HG03066 (cell line): Measurements from ENCODE around the gene KPNA6.
"Not testable (repeated sequence)": the region's sequence is repeated elsewhere in the genome, so short reads cannot be mapped to it uniquely, and the experiment has no call there.

ENCODE experiments used
- ATAC-seq: cut with Tn5 transposase; IDR thresholded peaks from one replicate; pipeline ENCODE4 v1.9.1; 2021; ENCODE audit warnings: low read depth; ENCODE audit not compliant: unreplicated experiment

KPNA6 gene

DNA sequence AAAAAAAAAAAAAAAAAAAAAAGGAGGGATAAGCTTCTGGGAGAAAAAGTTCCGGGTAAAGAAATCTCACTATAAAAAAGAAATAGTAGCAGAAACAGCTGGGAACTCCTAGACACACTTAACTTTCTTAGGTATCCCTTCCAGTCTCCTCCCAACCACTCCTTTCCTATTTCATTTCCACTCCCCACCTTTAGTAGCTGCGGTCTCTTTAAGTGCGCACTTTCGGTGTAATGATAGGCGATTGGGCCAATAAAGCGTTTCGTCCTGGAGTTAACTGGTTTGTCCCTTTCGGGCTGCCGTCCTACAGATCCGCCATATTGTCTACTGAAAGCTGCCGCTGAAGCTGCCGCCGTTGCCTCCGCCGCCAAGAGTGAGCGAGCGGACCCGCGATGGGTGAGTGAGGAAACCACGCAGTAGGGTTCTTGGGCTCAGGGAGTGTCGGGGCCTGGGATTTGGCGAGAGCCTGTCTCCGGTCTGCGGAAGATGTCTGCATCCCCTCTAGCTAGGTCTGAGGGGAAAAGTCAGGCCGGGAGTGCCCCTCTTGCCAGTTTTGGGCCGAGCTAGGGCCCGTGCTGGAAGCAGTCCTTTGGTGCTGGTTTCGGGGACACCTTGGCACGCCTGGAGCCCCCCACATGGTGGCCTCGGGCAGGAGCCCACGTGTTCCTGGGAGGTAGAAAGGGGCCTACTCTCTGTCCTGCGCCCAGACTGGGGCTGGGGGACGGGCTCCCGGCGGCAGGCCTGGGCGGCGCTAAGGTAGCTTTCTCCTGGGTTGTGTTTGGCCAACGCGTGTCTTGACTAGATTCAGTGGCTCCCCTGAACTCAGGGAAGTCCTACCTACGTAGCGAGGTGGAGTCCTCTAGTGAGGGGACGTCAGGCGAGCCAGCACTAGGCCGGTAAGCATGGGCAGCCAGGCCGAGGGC lies at the start of gene KPNA6:
TSS of gene KPNA6 (plus strand) at position 315 of the 920 bp plus-strand sequence. CDS start at position 390, 75 bp downstream.
- ATAC-seq, result peak; percentile 77

- no peak for ATAC-seq
These were observed 46.9 kb upstream of the KPNA6 start for GRCh38 chr1:32060914-32061313.

GRCh38 chr1:32062867-32063230 lies 45.0 kb upstream of the KPNA6 start:
- no peak for ATAC-seq

DNA sequence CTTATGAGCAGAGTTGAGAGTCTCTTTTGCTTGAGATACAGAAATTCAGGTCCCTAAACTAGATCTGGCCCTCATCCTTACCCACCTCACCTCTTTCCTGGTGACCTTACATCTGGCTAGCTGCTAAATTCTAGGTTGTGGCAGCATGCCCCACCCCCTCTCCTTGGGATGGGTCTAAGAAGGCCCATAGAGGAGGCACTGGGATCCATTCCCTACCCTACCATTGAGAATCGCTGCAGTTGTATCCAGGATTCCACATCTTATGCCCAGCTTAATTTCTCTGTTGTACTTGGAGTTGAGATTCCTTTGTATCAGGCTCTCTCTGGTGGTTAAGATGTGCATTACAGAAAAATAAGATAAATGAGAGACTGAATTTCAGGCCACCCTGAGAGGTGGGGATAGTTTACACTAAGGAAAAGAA lies 44.6 kb upstream of the KPNA6 start:
- ATAC-seq, result no peak

GRCh38 chr1:32065613-32066488 lies 42.0 kb upstream of the KPNA6 start:
- not testable (repeated sequence) for ATAC-seq

DNA sequence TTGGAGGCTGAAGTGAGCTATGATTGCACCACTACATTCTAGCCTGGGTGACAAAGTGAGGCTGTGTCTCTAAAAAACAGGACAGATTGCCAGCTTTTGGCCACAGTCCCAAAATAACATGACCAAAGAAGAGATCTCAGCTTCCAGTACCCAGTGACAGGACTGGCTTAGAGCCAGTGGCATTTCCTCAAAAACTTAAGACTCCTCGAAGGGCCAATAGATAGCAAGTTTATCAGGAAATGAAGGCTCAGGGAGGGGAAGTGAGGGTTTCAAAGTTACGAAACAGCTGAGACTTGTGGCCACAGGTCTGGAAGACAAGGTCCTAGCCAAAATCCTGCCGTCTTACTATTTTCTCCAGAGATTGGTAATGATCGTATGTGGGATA lies 41.4 kb upstream of the KPNA6 start:
- no peak for ATAC-seq

- ATAC-seq, result no peak
These were observed 38.8 kb upstream of the KPNA6 start for GRCh38 chr1:32068957-32069588.

DNA sequence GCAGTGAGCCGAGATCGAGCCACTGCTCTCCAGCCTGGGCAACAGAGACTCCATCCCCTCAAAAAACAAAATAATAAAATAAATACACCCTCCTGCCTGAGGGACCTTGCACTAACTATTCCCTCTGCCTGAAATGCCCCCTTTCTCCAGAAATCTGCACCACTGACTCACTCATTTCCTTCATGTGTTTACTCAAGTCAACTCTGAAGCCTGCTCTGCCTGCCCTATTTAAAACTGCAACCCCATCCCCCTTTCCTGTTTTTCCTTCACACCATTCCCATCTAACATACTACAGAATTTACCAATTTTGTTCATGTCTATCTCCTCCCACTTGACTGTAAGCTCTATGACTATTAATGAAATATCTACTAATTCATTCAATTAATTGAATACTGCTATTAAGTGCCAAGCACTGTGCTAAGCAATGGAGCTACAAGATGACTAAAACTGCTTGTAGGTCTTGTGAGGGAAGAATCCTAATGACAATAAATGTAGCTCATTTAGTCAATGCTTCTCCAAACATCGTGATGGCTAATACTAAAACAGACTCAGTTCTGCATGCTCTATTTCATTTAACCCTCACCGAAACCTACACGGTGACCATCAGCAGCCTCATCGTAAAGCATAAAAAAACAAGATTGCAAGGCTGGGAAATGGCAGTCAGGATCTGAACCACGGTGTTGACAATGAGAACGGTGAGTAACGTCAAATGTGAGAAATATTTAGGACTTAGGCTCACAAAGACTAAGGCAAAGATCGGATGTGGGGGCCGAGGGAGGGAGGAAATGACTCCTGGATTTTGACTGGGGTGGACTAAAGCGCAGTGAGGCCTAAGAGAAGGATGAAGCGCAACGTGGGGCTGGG lies 35.9 kb upstream of the KPNA6 start:
- no peak for ATAC-seq

DNA sequence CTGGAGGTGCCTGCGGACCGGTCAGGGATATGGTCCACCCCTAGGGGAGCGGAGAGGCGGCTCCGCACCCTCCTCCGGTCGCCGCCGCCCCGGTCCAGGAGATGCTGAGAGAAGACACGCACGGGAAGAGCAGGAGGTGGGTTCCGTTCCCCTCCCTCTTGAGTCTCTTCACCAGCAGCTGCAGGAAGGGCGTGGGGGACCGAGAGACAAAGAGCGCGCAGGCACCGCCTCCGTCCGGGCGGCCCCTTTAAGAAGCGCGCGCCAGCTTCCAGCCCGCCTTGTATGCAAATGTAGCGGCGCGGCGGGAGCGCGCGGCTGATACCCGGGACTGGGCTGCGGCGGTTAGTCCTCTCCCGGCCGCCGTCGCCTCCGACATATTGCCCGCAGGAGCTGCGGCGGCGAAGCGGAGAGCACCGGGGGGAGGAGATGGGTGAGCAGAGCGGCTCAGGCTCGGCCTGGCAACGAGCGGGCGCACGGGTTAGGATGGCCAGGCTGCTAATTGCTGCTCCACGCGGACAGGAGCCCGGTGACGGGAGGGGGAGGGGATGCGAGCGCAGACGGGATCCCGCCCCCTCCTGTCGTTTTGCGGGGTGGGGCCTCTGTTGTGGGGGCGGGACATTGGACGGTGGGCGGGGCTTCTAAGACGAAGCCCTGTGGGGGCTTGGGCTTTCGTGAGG lies 35.1 kb upstream of the KPNA6 start, which contains the start of gene TMEM39B:
TSS of gene TMEM39B (plus strand) at position 318 of the 677 bp plus-strand sequence. CDS start at position 427, 109 bp downstream.
- peak; percentile 79 for ATAC-seq

- peak; percentile 12 for ATAC-seq
These were observed 34.3 kb upstream of the KPNA6 start for GRCh38 chr1:32073299-32074229.

DNA sequence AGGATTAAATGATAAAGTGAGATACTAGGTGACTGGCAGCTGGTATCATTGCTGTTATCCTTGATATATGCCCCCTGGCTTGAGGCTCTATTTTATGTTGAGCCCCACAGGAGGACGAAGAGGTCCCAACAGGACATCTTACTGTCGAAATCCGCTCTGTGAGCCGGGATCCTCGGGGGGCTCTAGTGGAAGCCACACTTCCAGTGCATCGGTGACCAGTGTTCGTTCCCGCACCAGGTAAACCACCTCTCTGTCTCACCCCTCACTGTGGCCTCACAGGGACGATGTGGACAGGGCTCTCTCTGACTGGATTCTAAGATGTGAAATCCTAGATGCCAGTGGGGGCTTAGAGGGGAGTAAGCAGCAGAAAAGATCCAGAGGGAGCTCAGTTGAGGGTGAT lies 33.0 kb upstream of the KPNA6 start:
- no peak for ATAC-seq

DNA sequence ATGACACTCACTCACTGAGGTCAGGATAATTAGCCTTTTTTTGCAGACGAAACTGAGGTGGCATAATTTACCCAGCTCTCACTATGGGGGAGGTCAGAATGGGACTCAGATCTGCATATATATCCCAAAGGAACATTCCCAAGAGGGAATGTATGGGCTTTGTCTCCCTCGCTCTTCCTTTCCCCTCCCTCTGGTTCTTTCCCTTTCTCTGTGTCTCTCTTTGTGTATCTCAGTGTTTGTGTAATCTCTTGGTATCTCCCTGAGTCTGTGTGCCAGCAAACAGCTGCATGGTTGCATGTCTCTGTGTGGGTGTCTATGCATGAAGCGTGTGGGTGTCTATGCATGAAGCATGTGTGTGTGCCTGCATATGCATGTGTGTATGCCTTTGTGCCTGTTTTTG lies 30.4 kb upstream of the KPNA6 start:
- no peak for ATAC-seq

DNA sequence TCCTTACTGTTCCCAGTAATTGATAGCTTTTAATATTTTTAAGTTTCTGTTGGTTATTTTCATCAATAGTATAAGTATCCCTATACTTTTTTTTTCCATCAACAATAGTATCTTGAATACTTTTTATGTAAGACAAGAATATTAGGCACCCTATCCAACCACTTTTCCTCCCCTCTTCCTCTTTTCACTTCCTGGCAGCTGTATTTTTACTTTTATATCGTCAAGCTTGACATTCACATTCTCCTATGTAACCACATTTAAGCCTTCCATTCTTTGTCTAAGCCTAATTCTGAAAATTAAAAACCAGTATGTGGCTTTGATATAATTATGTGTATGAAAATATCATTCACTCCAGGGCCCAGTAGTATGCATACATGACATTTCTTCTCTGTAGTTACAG lies 25.8 kb upstream of the KPNA6 start:
- no peak for ATAC-seq

DNA sequence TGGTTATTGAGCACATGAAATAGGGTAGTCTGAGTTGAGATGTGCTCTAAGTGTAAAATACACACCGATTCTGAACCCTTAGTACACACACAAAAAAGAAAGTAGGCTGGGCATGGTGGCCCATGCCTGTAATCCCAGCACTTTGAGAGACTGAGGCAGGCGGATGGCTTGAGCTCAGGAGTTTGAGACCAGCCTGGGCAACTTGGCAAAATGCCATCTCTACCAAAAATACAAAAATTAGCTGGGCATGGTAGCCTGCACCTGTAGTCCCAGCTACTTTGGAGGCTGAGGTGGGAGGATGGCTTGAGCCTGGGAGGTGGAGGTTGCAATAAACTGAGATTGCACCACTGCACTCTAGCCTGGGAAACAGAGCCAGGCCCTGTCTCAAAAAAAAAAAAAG lies 21.5 kb upstream of the KPNA6 start:
- ATAC-seq, result not testable (repeated sequence)

GRCh38 chr1:32091176-32091575 lies 16.7 kb upstream of the KPNA6 start:
- ATAC-seq, result no peak

- no peak for ATAC-seq
These were observed 16.3 kb upstream of the KPNA6 start for GRCh38 chr1:32091591-32091990.

DNA sequence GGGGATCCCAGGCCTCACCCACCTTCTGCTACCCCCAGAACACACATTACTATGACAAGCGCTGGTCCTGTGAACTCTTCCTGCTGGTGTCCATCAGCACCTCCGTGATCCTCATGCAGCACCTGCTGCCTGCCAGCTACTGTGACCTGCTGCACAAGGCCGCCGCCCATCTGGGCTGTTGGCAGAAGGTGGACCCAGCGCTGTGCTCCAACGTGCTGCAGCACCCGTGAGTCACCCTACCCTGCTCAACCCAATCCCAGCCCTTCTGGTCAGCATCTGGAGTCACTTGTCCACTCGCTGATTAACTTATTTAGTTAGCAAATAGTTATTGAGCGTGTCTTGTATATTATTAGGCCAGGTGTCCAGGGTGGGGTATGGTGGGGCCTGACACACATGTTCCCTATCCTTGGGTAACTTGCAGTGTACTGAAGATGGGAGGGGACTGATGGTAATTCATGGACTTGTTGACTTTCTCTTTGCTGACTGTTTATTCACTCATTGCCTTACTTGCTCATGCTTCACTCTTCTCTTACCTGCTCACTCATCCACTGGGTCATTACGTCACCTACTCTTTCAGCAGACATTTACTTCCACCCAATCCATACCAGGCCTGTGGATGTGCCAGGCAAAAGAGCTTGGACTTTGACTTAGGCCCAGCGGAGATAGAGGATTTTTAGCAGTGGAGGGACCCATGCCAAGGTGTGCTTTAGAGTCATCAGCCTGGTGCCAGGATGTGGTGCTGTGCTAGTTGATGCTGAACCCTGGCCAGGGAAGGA lies 12.9 kb upstream of the KPNA6 start:
- ATAC-seq, result no peak

- ATAC-seq, result no peak
These were observed 8.4 kb upstream of the KPNA6 start for GRCh38 chr1:32099426-32099825.
